Stimulated activated CD8-positive, alpha-beta memory T cell treated with anti-CD3 and anti-CD28 coated beads, Interleukin-4, amount 100 ng/mL, for 4 hours (primary cell): Measurements from ENCODE around the gene LRRC8D.

ENCODE experiments used
- DNase-seq, 2 donors: peaks; one replicate each; pipeline ENCODE4 v3.0.0-alpha.2; 2020; ENCODE audit warnings: low read depth in 2 of 2, low spot score in 1 of 2

LRRC8D gene

DNA sequence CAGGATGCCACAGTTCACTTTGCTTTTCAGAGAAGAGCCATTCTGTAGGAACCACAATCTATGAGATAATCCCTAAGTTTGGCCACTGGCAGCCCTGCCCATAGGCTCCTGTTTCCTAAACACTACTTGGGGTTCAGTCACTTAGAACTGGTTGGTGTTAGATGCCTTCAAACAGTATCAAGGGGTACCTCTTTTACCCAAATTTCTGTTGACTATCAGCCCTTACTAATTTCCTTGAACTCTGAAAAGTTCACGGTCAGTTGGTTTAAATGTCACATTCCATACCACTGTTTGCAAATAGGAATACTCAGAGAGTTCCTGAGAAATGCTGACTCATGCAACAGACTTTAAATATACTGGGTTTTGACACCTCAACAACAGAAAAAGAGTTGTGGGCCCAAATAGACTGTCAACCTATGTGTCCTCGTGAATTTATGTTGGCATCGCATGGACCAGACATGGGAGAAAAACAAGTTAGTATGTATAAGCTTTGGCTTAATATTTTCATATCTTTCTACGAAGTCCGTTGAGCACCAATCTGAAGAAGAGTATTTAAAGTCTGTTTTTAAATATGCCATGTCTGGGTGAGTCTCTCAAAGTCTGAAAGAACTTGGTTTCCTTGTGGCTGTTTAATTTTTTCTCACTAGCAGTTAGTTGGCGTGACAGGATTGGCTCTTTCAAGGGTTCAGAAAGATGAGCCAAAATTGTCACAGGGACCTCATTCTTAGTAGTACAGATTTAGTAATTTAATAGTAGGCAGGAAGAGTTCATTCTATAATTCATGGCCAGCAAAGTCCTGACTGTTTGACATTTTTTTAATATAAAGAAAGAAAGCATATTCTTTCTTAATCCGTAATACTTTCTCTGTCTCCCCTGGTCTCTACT lies 117.6 kb downstream of the LRRC8D start:
- DNase-seq, result no peak

DNA sequence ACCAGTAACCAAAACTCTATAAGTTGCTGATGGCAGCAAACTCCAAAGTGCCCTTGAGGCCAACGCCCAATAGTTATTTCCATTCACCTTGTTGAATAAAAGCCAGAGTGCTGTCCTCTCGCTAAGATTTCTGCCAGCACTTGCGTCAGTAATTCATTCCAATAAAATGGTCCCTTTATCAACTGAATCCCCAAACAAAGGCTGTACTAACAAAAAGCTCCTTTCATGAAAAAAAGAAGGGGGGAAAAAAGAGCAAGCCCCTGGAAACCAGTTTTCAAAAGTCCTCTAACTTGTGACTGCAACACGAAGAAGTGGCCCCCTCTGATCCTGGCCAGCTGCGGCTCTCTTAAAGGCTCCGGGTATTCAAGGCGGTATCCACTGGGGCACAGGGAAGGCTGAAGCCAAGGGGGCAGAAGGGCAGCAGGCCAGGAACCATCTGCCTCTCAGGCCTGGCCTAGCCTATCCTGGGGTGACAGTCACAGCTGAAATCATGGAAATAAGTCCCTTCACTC lies 118.3 kb downstream of the LRRC8D start:
- no peak for DNase-seq

DNA sequence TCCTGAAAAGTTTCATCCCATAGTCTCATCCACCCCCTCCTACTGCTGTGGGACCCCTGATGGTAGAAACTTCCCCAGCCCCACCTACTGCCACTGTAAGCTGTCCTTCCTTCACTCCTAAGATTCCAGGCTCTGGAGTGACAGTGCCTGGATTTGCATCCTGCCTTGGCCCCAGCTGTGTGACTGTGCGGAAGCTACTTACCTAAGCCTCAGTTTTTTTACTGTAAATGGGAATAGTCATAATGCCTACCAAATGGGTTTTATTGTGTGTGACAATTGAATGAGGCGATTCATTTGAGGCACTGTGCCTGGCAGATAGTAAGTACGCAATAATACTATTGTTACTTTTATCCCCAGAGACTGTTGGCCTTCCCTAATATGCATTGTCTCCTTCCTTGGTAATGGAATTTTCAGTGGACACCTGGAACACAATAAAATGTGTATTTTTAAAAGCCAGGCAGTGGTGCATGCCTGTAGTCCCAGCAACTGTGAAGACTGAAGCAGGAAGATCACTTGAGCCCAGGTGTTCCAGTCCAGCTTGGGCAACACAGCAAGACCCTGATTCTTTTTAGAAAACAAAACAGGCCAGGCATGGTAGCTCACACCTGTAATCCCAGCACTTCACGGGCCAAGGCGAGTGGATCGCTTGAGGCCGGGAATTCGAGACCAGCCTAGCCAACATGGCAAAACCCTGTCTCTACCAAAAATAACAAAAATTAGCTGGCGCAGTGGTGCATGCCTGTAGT lies 119.0 kb downstream of the LRRC8D start:
- no peak for DNase-seq

DNA sequence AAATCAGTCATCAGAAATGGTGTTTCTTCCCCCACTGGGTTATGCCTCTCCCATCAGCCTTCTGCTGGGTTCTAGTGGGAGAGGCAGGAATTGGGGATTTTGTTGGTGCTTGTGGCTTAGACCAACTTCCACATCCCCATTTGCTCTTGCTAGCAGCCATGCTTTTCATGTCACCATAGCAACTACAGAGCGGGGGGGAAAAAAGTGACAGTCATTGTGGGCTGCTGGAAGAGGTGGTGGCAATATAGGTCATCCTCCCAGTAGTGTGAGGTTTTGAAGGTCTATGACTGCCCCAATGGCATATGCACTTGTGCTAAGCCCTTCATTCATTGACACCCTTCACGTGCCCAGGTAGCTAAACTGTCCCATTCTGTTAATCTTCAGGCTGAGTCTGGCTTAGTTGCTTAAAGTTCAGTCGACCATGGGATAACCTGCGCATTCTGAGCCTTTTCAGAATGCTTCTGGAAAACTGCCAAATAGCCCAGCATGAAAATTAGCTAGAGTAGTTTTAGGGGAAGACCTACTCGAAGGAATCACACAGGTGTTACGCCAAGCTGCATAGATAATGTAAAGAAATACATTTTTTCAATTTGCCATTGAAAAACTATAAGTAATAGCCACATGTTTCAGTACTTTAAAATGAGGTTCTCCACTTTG lies 120.4 kb downstream of the LRRC8D start:
- DNase-seq, result no peak

DNA sequence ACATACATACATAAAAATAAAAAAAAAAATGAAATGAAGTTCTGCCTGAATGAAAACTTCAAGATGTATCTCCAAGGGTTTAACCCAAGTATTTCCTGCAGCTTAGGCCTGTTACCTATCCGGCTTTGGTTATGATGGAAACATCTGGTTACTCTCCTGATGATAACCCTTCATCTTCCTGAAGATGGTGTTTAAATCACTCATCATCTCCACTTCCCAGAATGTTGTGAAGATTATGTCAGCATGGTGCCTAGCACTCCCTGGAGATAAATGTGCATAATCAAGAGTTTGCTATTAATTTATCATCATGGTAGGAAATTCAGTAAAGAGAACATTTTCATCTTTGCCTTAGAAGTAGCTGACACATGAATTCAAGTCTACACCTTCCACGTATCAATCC lies 121.2 kb downstream of the LRRC8D start:
- no peak for DNase-seq

DNA sequence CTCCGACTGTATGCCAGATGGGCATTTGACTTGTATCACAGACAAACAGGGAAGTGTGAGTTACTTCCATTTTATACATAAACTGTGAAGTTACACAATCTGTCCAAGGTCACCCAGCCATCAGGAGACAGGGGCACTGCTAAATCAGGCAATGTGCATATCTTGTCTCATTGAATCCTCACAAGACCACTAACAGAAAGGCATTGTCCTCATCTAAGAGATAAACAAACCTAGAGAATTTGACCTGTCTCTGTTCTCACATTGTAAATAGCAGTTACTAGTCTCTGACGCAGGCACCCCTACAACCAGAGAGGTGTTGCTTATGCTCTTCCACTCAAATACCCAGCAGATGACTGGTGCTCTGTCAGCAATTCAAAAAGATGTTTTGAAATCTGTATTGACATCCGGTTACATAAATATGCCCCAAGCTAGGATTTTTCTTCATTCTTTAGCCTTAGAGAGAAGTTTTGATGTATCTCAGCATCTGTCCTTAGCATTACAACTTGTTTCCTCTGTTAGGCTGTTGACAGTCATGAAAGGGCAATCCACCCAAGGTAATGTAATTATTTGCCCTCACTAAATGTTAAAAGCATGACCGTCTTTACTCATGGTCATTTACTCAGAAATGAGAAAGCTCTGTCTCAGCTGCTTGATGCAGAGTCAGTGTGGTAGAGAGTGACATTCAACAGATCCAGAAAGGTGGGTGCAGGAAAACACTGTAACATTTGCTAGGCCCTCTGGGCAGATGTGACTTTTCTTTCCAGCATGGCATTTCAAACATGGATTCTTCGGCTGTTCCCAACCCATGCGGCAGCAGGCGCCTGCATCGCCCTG lies 122.2 kb downstream of the LRRC8D start:
- no peak for DNase-seq

DNA sequence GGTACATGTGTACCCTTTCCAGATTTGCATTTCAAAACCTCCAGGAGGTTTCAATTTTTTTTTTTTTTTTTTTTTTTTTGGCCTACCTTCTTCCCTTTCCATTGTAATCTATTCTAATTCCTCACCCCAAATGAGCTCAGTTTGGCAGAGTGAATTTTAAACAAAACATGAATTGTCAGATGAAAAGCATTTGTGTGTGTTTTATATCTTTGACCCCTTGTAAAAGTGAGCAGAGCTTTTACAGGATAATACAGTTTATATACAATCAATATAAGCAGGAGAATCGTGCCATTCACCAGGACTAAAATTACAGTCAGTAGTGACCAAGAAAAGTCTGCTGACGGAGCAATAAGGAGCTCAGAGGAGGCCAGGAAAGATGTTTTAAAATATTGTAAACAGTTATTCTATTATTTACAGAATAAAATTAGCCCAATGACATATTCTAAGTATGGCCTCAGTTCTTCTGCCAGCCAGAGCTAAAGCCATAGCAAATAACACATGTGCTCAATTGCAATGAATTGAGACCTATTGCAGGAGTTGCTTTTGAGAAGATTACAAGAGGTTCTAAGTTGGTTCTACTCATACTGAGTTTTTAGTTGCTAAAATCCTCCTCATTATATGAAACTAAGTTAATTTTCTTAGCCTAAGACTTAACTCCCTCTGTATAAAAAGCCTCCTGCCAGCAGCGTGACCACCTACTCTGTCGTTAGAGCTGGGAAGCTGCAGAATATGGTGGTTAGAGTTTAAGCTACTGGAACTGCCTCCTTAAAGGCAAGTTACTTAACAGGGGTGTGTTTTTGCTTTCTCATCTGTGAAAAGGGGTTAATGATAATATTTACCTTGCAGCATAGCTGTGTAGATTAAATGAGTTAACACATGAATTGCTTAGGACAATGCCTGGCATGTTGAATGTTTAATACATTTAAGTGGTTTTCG lies 123.3 kb downstream of the LRRC8D start:
- DNase-seq, result no peak

DNA sequence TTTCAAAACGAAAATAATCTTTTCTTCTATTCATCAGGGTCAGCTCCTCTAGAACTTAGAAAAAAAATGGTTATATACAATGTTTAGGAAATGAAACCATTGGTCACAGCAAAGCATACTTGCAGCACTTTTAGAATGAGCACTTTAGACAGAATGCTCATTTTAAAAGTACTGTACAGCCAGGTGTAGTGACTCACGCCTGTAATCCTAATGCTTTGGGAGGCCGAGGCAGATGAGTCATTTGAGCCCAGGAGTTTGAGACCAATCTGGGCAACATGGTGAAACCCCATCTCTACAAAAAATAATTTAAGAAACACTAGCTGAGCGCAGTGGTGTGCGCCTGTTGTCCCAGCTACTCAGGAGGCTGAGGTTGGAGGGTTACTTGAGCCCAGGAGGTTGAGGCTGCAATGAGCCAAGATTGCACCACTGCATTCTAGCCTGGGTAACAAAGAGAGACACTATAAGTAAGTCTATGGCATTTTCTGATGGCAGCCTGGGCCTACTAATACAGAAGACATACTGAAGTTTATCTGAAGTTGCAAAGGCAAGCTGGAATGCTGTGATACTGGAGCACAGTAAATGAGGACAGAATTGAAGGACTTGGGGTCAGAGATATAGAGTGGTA lies 125.1 kb downstream of the LRRC8D start:
- DNase-seq, result no peak

DNA sequence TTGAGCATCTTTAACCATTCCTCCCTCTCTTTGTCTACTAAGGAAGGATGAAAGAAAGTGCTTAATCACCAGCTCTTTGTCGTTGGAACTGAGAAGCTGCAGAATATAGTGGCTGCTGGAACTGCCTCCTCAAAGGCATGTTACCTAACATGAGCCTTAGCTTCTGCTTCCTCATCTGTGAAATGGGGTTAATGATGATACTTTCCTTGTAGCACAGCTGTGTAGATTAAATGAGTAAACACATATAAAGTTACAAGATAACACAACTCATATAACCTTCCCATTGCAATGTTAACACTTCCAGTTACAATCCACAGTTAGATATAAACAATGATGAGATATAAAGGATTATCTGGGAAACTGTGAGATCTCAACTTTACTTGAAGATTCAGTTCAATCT lies 125.7 kb downstream of the LRRC8D start:
- no peak for DNase-seq

DNA sequence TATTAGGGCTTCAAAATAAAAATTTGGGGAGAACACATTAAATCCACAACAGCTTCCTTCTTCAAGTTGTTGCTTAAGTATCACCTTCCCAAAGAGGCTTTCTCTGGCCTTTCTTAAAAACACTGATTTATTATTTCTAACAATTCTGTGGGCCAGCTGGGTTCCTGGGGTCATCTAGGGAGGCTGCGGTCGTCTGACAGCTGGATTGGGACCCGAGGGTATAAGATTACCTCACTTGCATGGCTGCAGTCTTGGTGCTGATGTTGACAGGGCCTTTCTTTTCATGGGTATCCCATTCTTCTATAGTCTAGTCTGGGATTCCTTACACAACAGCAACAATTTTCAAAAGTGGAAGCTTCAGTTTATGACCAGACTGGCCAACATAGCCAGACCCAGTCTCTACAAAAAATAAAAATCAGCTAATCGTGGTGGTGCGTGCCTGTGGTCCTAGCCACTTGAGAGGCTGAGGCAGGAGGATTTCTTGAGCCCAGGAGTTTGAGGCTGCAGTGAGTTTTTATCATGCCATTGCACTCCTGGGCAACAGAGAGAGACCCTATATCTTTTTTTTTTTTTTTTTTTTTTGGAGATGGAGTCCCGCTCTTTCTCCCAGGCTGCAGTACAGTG lies 128.0 kb downstream of the LRRC8D start:
- no peak for DNase-seq

DNA sequence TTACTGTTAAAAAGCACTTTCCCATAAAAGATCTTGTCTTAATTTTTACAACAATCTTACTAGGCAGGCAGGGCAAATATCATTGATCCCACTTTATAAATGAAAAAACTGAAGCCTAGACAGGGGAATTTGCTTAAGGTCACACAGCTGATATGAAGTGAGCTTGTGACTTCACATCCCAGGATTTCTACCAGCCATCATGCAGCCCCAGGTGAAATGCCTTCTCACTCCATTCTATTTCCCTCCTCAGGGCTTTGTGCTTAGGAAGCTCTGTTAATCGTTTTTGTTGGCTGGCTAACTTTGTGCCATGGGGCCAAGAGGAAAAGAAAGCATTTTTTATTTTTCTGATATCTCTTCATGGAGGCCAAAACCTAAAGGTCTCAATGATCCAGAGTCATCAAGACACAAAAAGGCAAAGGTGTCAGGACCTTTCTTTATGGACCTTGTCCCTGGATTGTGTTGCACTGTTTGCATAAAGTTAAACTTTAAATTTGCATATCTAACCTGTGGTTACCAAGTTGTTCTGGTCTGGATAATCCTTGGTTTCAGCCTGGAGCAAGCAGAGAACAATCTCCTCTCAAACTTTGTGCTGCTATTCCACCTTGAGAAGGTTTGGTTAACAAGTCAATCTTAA lies 129.3 kb downstream of the LRRC8D start:
- DNase-seq, result no peak

DNA sequence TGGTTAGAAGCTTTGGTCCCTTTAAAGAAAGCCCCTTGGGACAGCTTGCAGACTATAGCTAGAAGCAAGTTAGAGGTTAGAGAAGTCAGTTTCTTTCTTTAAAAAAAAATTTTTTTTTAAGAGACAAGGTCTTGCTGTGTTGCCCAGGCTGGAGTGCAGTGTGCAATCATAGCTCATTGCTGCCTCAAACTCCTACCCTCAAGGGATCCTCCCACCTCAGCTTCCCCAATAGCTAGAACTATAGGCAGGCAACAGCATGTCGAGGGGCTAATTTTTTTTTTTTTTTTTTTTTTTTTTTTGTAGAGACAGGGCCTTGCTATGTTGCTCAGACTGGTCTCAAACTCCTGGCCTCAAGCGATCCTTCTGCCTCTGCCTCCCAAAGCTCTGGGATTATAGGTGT lies 129.9 kb downstream of the LRRC8D start:
- no peak for DNase-seq

DNA sequence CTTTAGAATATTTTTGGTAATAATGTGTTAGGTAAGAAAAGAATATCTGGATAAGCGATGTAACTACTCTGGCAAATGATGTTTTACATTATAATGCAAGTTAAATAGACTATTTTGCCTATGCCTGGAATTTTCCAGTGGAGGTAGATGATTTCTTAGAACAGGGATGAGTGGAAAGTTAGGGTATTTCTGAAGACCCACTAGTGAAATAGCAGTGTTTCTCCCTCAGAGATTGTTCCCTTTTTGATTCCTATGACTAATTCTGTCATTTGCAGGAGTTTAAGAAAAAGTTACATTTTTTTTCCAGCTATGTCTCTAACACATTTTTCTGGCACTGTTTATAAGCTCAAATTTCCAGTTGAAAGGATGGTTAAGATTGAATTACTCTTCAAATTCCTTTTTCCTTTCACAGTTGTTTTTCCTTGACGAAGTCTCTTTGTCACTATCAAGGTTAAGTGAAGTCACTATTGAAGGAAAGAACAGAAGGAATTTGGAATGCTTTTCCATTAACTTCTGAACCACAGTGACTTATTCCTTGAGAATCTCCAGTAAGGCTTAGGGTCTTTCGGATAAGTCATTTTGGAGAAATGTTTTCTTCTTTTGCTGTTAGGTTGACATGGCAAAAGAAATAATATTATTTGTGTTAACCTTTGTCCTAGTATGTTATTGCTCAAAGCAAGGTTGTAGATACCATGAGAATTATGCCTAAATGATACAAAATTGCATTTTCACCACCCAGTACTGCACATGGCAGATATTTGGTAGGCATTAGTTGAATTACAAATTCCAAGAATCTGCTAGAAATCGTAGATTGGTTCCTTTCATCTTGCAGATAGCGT lies 131.2 kb downstream of the LRRC8D start:
- DNase-seq, result no peak

DNA sequence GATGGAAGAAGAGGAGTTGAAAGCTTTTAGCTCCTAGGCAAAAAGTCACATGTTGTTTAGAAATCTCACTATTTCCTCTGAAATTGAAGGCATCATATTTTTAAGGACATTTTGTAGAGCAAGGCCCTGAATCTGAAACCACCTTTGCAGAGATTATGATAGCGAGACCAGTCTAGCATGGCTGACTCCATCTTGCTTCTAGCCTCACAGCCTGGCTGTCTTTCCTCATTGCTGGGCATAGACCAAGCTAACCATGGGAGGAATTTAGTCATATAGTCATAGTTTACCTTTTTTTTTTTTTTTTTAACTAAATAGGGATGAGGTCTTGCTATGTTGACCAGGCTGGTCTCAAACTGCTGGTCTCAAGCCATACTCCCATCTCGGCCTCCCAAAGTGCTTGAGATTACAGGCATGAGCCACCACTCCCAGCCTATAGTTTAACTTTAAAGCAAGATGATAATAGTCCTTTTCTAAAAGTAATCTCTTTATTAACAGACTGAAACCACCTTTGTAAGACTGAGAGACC lies 131.8 kb downstream of the LRRC8D start:
- DNase-seq, result no peak

DNA sequence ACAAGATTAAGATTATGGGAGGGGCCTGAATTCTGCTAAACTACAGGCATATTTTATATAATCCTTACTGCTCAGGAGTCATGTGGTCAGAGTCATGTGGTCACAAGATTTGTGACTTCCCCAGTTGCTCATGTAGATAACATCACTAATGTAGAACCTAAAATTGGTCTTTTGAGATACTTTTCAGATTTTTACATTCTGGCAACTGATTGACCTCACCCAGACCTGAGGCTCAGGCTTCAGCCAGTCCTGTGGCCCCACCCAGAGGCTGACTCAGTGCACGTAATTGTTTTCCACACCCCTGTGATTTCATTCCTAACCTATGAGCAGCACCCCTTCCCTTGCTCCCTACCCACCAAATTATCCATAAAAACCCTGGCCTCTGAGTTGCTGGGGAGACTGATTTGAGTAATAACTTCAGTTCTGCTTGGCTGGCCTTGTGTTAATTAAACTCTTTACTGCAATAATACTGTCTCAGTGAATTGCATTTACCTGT lies 132.3 kb downstream of the LRRC8D start:
- DNase-seq, result no peak

DNA sequence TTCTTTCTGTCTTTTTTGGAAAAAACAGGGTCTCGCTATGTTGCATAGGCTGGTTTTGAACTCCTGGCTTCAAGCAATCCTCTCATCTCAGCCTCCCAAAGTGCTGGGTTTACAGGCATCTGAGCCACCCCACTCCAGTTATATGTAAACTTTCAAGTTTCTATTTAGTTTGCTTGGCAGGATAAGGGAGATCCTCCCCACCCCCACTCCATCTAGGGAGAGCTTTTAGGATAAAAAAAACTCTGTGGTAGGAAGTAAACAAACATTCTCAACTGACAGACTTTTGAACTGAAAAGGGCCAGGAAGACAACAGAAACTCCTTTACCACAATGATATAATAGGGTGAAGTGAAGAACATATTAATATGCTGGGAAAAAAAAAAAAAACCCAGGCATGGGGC lies 133.1 kb downstream of the LRRC8D start:
- no peak for DNase-seq

DNA sequence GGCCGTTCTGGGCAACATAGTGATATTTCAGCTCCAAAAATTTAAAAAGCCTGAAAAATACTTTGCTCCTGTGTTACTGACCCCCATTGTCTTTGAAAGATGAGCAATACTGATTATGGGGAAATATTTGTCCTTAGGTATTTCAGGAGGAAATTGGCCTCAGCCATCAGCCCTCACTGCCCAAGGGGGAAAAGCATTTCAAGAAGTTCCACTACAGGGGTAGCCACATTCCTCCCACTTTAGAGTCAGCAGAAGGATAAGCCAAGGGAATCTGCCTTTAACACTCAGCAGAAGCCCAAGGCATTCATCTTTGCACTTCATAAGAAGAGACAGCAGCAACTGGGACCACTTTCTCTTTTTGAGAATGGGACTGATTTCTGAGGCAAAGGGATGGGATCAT lies 133.6 kb downstream of the LRRC8D start:
- no peak for DNase-seq
